ENCODE measurements around the gene TSPEAR. TPM values are rescaled to one million over a fixed set of nuclear protein-coding genes. Genes with fewer than 3 reads are reported as not detected.

Gene TSPEAR
- total and polyA plus RNA-seq, 2 of the 13 experiments (the other 11 are each of a cell fraction or from before 2014, with no cell fraction given), result 0.07 to 0.32 TPM

DNA sequence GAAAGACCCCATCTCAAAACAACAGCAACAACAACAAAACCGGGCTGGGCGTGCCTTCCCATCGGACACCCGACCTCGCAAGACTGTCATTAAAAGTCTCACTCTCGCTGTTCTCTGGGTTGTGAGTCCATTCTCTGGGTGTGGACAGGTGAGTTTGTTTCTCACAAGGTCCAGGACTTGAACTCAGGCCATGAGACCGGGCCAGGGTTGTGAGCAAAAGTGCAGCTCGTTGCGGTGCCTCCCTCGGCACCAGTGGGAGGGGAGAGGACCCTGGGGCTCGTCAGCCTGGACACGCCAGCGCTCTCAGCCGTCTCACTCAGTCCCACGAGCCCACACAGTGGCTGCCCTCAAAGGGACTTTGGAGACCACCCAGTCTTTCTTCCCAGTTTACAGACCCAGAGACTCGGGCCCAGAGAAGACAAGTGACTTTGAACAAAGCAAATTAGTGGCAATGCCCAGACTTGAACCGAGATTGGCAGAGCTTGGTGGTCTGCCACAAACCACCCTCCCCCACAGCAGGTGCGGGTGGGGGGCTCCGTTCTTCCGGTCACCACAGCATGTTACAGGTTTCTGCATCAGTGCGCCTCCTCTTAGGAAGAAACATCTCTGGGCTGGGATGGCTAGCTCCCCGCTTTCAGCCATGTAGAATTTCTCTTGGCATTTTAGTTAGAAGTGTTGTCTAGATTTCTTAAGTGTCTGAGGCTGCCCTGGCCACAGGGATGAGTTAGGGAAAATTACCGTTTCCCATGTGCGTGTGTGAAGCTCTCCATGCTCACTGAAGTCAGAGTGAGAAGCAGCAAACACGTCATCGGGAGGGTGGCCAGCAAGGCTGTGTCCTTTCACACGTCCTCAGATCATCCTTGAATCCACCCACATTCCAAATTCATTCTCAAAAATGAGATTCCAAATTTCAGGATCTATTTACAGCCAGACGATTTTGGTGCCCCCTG, 227.8 kb downstream of the TSPEAR start (continued):
- TF ChIP-seq, protein P1, sequence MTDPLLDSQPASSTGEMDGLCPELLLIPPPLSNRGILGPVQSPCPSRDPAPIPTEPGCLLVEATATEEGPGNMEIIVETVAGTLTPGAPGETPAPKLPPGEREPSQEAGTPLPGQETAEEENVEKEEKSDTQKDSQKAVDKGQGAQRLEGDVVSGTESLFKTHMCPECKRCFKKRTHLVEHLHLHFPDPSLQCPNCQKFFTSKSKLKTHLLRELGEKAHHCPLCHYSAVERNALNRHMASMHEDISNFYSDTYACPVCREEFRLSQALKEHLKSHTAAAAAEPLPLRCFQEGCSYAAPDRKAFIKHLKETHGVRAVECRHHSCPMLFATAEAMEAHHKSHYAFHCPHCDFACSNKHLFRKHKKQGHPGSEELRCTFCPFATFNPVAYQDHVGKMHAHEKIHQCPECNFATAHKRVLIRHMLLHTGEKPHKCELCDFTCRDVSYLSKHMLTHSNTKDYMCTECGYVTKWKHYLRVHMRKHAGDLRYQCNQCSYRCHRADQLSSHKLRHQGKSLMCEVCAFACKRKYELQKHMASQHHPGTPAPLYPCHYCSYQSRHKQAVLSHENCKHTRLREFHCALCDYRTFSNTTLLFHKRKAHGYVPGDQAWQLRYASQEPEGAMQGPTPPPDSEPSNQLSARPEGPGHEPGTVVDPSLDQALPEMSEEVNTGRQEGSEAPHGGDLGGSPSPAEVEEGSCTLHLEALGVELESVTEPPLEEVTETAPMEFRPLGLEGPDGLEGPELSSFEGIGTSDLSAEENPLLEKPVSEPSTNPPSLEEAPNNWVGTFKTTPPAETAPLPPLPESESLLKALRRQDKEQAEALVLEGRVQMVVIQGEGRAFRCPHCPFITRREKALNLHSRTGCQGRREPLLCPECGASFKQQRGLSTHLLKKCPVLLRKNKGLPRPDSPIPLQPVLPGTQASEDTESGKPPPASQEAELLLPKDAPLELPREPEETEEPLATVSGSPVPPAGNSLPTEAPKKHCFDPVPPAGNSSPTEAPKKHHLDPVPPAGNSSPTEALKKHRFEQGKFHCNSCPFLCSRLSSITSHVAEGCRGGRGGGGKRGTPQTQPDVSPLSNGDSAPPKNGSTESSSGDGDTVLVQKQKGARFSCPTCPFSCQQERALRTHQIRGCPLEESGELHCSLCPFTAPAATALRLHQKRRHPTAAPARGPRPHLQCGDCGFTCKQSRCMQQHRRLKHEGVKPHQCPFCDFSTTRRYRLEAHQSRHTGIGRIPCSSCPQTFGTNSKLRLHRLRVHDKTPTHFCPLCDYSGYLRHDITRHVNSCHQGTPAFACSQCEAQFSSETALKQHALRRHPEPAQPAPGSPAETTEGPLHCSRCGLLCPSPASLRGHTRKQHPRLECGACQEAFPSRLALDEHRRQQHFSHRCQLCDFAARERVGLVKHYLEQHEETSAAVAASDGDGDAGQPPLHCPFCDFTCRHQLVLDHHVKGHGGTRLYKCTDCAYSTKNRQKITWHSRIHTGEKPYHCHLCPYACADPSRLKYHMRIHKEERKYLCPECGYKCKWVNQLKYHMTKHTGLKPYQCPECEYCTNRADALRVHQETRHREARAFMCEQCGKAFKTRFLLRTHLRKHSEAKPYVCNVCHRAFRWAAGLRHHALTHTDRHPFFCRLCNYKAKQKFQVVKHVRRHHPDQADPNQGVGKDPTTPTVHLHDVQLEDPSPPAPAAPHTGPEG (CRISPR knock-in tag; IDR thresholded peaks at IDR 0.05), result no peak
- TF ChIP-seq ARID2 (CRISPR knock-in tag; IDR thresholded peaks at IDR 0.05; ENCODE audit: borderline replicate concordance) (no peak), RBFOX2 (IDR thresholded peaks at IDR 0.05; ENCODE audit: low read depth, low read length) (peak; percentile 91), ZNF468 (CRISPR knock-in tag; IDR thresholded peaks at IDR 0.05) (0 out of 2 replicates have a peak, but pooled peaks have one; percentile 71), ESRRA (CRISPR knock-in tag; IDR thresholded peaks at IDR 0.05; ENCODE audit: low read depth) (no peak; the same call in 1 of the 2 replicates), SALL2 (CRISPR knock-in tag; IDR thresholded peaks at IDR 0.05) (no peak), KLF6 (CRISPR knock-in tag; IDR thresholded peaks at IDR 0.05) (0 out of 2 replicates have a peak, but pooled peaks have one; percentile 23), MED1 (CRISPR knock-in tag; IDR thresholded peaks at IDR 0.05) (no peak; the same call in 1 of the 2 replicates), AHR (CRISPR knock-in tag; IDR thresholded peaks at IDR 0.05) (no peak), ZNF607 (CRISPR knock-in tag; IDR thresholded peaks at IDR 0.05; ENCODE audit: borderline replicate concordance) (peak; percentile 82; the same call in 1 of the 2 replicates)
- TF ChIP-seq, protein P2, sequence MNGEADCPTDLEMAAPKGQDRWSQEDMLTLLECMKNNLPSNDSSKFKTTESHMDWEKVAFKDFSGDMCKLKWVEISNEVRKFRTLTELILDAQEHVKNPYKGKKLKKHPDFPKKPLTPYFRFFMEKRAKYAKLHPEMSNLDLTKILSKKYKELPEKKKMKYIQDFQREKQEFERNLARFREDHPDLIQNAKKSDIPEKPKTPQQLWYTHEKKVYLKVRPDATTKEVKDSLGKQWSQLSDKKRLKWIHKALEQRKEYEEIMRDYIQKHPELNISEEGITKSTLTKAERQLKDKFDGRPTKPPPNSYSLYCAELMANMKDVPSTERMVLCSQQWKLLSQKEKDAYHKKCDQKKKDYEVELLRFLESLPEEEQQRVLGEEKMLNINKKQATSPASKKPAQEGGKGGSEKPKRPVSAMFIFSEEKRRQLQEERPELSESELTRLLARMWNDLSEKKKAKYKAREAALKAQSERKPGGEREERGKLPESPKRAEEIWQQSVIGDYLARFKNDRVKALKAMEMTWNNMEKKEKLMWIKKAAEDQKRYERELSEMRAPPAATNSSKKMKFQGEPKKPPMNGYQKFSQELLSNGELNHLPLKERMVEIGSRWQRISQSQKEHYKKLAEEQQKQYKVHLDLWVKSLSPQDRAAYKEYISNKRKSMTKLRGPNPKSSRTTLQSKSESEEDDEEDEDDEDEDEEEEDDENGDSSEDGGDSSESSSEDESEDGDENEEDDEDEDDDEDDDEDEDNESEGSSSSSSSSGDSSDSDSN (CRISPR knock-in tag; IDR thresholded peaks at IDR 0.05), result peak; percentile 42
- TF ChIP-seq, protein P3, sequence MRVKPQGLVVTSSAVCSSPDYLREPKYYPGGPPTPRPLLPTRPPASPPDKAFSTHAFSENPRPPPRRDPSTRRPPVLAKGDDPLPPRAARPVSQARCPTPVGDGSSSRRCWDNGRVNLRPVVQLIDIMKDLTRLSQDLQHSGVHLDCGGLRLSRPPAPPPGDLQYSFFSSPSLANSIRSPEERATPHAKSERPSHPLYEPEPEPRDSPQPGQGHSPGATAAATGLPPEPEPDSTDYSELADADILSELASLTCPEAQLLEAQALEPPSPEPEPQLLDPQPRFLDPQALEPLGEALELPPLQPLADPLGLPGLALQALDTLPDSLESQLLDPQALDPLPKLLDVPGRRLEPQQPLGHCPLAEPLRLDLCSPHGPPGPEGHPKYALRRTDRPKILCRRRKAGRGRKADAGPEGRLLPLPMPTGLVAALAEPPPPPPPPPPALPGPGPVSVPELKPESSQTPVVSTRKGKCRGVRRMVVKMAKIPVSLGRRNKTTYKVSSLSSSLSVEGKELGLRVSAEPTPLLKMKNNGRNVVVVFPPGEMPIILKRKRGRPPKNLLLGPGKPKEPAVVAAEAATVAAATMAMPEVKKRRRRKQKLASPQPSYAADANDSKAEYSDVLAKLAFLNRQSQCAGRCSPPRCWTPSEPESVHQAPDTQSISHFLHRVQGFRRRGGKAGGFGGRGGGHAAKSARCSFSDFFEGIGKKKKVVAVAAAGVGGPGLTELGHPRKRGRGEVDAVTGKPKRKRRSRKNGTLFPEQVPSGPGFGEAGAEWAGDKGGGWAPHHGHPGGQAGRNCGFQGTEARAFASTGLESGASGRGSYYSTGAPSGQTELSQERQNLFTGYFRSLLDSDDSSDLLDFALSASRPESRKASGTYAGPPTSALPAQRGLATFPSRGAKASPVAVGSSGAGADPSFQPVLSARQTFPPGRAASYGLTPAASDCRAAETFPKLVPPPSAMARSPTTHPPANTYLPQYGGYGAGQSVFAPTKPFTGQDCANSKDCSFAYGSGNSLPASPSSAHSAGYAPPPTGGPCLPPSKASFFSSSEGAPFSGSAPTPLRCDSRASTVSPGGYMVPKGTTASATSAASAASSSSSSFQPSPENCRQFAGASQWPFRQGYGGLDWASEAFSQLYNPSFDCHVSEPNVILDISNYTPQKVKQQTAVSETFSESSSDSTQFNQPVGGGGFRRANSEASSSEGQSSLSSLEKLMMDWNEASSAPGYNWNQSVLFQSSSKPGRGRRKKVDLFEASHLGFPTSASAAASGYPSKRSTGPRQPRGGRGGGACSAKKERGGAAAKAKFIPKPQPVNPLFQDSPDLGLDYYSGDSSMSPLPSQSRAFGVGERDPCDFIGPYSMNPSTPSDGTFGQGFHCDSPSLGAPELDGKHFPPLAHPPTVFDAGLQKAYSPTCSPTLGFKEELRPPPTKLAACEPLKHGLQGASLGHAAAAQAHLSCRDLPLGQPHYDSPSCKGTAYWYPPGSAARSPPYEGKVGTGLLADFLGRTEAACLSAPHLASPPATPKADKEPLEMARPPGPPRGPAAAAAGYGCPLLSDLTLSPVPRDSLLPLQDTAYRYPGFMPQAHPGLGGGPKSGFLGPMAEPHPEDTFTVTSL (CRISPR knock-in tag; IDR thresholded peaks at IDR 0.05; ENCODE audit: borderline replicate concordance), result no peak
